NCI-H187 treated with DMSO at 0.1 percent for 48 hours (cell line): Measurements from ENCODE around the gene ATM.

Experiments used
- DNase-seq: peaks from one replicate; lab custom pipeline; 2025; lab: John Stamatoyannopoulos, UW

Gene ATM

GRCh38 chr11:108222574-108223347 lies at the start of gene ATM, which contains the start of gene NPAT:
TSS of gene ATM (plus strand) at chr11:108223067. CDS start at chr11:108227625, 4,558 bp downstream.
TSS of gene NPAT (minus strand) at chr11:108222638. CDS start at chr11:108222536, 102 bp downstream.
- peak; percentile 94 for DNase-seq

GRCh38 chr11:108177570-108177969 lies 45.3 kb upstream of the ATM start:
- no peak for DNase-seq

GRCh38 chr11:108193725-108194124 lies 29.1 kb upstream of the ATM start:
- no peak for DNase-seq

GRCh38 chr11:108196901-108197300 lies 26.0 kb upstream of the ATM start:
- DNase-seq: no peak

- no peak for DNase-seq
Measured at GRCh38 chr11:108197351-108197750, 25.5 kb upstream of the ATM start.

- no peak for DNase-seq
Measured at GRCh38 chr11:108198833-108199232, 24.0 kb upstream of the ATM start.

- DNase-seq: no peak
Measured at GRCh38 chr11:108199446-108200321, 23.2 kb upstream of the ATM start.

GRCh38 chr11:108203075-108203474 lies 19.8 kb upstream of the ATM start:
- DNase-seq: no peak

- no peak for DNase-seq
Measured at GRCh38 chr11:108204376-108204775, 18.5 kb upstream of the ATM start.

GRCh38 chr11:108204929-108205499 lies 17.9 kb upstream of the ATM start:
- DNase-seq: no peak

GRCh38 chr11:108206171-108206570 lies 16.7 kb upstream of the ATM start:
- no peak for DNase-seq

- DNase-seq: no peak
Measured at GRCh38 chr11:108206969-108207682, 15.7 kb upstream of the ATM start.

GRCh38 chr11:108207683-108208060 lies 15.2 kb upstream of the ATM start:
- no peak for DNase-seq

- DNase-seq: no peak
Measured at GRCh38 chr11:108210441-108210840, 12.4 kb upstream of the ATM start.

GRCh38 chr11:108213784-108214183 lies 9.1 kb upstream of the ATM start:
- DNase-seq: no peak

GRCh38 chr11:108216988-108217387 lies 5.9 kb upstream of the ATM start:
- DNase-seq: no peak

GRCh38 chr11:108218455-108218854 lies 4.4 kb upstream of the ATM start:
- DNase-seq: no peak

GRCh38 chr11:108218912-108219783 lies 3.7 kb upstream of the ATM start:
- no peak for DNase-seq

GRCh38 chr11:108220721-108221336 lies 2.0 kb upstream of the ATM start:
- DNase-seq: no peak

- no peak for DNase-seq
Measured at GRCh38 chr11:108221371-108221770, 1.5 kb upstream of the ATM start.
